Hematopoietic multipotent progenitor cell (in vitro differentiated cells): ENCODE data around the gene LARGE1. TPM values are rescaled to one million over a fixed set of nuclear protein-coding genes. Genes with fewer than 3 reads are reported as not detected.
"Not testable (repeated sequence)": the region's sequence is repeated elsewhere in the genome, so short reads cannot be mapped to it uniquely, and the experiment has no call there.

ENCODE experiments used
- DNase-seq, 3 donors: peaks; one replicate each; pipeline ENCODE4 v3.0.0-alpha.2; 2011 to 2015; ENCODE audit warnings: low read depth in 2 of 3, low spot score in 2 of 3
- total RNA-seq: library from RNA; depleted of rRNA; stranded (reverse); fragments of >200 nt; gene quantifications from one replicate; pipeline ENCODE4 v1.2.3, GENCODE V29; 2012

Gene LARGE1
- total RNA-seq, 1 donor = 1.6 TPM

- no peak for DNase-seq
These were observed 519.4 kb downstream of the LARGE1 start for GRCh38 chr22:33400891-33401290.

DNA sequence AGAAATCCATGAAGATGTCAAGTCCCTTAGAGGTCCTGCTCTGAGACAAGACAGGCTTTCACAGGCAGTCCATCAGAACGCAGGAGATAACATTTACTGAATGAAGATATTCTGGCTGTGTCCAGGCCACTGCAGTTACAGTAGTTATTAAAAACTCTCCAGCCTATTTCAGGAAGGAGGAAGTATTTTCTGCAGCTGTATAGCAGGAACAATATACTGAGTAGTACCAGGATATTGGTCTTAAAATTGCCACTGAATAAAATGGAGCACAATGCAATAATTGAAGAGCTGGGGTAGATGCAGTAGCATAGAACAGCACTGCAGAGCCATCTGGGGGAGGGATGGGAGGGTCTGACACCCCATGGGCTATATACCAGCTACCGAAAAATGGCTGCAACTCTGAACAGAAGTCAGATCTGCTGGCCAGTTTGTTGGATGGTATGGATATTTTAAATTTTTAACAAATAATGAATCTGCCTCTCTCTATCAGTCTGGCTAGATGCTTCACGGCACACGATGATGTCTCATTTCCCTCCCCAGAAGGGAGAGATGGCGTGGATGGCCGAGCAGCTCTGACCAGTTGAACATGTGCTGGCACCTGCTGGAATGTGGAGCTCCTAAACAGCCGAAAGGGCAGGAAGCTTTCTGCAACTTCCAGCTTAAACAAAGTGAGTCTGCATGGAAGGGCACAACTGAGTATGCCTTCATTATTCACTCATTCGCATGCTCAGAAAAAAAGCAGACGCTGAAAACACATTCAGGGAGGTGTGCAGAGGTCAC is 520.0 kb downstream of the LARGE1 start:
- no peak for DNase-seq

GRCh38 chr22:33397381-33397907 is 522.8 kb downstream of the LARGE1 start:
- no peak for DNase-seq

- DNase-seq = no peak
These were observed 526.8 kb downstream of the LARGE1 start for GRCh38 chr22:33393432-33393831.

GRCh38 chr22:33391298-33391697 is 529.0 kb downstream of the LARGE1 start:
- DNase-seq = no peak

DNA sequence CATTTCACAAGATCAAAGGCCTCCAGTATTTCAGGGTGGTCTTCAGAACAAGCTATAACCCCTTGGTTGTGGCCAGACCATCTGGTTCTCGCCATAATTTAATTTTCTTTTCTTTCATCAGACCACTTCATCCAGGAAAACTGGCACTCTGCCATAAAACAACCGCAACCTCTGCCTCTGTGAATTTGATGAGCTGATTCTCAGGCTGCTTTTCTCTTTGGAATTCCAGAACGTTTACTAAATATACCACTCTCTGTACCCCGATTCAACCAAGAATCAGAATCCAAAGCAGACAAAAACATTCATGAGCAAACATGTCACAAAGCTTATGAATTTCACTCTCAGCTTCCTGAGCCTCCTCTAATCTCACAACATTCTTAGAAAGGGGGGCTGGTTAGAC is 530.3 kb downstream of the LARGE1 start:
- no peak for DNase-seq

GRCh38 chr22:33386270-33386669 is 534.0 kb downstream of the LARGE1 start:
- no peak for DNase-seq

GRCh38 chr22:33385611-33386010 is 534.7 kb downstream of the LARGE1 start:
- no peak for DNase-seq

DNA sequence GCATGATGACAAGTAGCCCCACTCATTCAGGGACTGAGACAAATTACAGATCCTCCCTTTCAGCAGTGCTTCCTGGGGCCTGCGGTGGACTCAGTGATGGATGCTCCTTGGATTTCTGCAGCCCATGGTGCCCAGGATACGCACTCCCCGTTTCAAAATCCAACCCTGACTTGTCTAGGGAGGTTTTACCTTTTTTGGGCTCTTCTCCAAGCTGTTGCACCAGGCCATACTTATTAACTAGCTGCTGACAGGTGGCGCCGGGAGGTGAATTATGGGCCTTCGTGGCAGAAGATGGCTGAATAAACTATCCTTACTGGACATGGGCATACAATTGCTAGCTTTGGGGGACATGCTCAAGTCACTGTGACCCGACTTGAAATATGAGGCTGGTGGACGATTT is 537.8 kb downstream of the LARGE1 start:
- no peak for DNase-seq

- DNase-seq = no peak
These were observed 538.5 kb downstream of the LARGE1 start for GRCh38 chr22:33381531-33382406.

DNA sequence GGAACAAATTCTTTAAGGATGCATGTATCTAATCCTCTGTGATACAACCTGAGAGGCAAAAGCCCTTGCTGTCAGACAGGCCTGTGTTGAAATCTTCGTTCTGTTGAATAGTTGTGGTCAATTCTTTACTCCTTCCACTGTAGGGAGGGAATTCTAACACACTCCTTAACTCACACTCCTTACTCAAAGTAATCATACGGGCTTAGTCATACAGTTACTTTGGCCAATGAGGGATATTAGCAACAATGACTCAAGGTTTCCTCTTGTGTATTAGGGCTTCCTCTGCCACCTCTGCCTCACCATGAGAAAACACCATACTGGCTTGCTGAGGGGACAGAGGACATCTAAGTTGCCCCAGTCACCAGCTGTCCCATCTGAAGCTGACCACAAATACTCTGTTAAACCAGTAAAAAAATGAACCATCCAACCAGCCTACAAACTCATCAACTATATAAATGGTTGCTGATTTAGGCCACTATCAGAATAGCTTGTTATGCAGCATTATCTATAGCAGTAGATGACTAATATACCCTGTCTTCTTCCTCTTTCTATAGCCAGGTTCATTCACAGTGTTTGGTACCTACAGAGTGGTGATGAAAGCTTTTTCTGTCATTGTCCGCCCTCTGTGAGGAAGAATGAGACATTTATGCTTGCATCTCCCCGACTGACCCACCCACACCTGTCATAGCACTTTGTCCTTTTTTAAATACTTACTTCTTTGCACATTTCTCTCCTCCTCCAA is 539.3 kb downstream of the LARGE1 start:
- no peak for DNase-seq

GRCh38 chr22:33379836-33380235 is 540.4 kb downstream of the LARGE1 start:
- DNase-seq = no peak

DNA sequence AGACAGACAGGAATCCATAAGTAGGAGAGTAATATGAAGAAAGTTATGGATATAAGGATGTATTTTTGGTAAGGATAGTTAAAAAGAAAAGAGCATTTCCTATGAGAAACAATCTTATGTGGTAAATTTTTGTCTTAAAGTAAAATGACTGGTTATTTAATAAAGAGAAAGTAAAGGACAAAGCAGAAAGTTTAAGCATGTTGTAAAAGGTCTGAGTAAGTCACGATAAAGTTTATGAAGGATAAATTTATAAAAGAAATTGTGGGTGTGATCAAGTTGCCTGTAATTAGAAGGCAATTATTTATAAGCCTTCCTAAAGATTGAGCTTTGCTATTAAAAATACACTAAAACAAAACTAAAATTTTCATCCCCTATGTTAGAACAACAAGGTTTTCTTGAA is 547.4 kb downstream of the LARGE1 start:
- DNase-seq = no peak

DNA sequence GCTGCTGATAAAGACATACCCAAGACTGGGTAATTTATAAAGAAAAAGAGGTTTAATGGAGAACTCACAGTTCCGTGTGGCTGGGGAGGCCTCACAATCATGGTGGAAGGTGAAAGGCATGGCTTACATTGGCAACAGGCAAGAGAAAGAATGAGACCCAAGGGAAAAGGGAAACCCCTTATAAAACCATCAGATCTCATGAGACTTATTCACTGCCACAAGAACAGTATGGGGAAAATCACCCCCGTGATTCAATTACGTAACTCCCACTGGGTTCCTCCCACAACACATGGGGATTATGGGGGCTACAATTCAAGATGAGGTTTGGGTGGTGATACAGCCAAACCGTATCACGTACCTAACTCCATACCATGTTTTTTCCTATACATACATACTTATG is 557.0 kb downstream of the LARGE1 start:
- DNase-seq = not testable (repeated sequence)

- no peak for DNase-seq
These were observed 557.6 kb downstream of the LARGE1 start for GRCh38 chr22:33362702-33363101.

GRCh38 chr22:33361581-33361980 is 558.7 kb downstream of the LARGE1 start:
- no peak for DNase-seq

DNA sequence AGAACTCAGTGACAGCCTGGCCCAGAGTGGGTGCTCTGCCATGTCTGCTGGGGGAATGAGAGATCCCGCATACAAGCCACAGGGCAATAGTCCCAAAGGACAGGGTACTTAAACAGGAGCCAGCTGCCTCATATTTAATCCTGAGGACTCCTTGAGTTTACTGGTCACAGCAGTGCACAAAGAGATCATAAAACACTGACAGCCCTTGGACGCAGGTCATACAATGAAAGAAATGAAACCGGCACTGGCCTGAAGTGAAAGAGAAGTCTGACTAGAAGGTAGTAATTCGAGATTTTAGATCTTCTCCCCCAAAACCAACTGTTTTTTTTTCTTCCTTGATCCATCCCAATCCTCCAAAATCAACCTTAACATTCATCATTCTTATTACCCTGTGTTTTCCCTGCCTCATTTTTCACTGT is 562.3 kb downstream of the LARGE1 start:
- no peak for DNase-seq

GRCh38 chr22:33354928-33355327 is 565.3 kb downstream of the LARGE1 start:
- DNase-seq = no peak

DNA sequence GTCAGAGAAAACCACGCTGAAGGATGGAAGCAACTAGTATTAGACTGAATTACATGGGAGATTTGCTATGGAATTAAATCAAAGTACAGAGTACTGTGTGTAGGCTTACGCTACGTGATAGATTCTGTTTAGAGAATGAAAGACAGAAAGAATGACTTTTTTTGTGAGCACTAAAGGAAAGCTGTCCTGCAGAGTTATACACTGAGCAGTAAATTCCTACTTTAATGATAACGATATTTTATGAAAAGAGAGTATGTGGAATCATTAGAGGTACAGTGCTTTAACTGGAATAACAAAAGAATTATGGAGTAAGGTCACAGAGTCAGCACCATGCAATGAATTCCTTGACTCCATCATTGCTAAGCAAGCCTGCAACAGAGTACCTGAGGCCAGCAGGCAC is 566.8 kb downstream of the LARGE1 start:
- no peak for DNase-seq

DNA sequence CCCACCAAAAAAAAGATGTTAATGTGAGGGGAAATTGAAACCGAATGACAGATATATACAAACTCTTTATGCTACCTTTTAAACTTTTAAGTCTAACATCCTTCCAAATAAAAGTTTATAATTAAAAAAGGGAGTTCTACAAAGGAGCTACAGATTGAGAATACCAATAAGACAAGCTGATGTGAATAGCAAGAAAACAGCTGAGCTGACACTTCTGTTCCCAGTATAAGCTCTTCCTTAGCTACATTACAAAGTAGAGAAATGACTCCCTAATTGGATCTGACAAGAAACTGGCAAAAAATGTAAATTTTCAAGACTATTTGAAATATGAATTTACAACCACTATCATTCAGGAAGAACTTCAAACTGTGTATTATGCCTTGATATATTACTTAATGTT is 567.5 kb downstream of the LARGE1 start:
- no peak for DNase-seq

DNA sequence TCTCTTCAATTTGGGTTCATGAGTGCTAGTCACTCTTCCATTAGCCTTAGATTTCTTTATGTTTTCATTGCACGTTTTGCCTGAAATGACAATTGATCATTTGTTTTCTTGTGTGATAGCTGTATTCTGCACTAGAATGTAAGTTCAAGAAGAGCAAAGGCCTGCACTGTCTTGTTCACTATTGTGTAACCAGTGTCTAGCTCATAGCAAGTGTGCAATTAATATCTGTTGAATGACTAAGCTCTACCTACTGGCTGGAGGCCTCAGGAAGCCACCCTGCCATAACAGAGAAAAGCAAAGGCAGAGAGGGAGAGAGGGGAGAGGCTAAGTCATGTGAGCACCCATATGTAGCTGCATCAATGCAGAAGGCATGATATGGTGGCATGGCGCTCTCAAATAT is 569.3 kb downstream of the LARGE1 start:
- no peak for DNase-seq
